Fibroblast of upper back skin (primary cell): ENCODE measurements around the gene NME2.
A peak's percentile ranks its signal among the peaks of the same experiment; 100 is the strongest.
"Not testable (repeated sequence)": the region's sequence is repeated elsewhere in the genome, so short reads cannot be mapped to it uniquely, and the experiment has no call there.

Experiments
- DNase-seq: peaks from one replicate; pipeline ENCODE4 v3.0.0-alpha.2; 2013

Gene NME2

DNA sequence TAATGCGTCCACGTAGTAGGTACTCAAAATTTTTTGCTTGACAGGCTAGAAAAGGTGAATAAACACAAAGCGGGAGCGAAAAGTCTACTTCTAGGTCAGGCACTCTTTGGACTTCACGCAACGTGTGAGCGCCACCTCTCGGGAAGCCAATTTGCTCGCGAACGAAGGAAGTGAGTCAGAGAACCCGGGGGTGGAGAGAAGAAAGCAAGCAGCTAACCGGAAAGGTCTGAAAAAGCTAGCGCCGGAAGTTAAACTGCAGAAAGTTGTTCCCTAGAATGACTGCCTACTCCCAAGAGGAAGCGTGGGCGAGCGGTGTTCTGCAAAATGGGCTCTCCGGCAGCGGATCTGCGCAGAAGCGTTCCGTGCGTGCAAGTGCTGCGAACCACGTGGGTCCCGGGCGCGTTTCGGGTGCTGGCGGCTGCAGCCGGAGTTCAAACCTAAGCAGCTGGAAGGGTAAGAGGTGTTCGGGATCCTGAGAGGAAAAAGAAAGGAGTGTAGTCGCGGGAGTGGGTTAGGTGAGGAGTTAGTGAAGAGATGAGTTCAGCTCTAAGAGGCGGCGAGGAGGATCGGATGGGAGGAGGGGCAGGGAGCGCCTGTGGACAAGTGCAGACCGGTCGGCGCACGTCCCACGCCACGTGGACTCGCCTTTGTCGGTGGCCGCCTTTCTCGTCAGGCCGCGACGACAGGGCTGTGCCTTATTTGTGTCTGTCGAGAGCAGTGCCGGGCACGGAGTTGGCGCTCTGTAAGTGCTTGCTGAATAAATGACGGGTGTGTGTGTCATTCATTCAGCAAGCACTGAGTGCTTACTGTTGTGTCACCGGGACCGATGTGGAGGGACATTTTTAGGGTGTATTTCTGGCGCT is 12.8 kb upstream of the NME2 start, which contains the start of gene NME1:
Gene NME1 (plus strand): TSS at position 350 of the 863 bp plus-strand sequence. CDS start 2,096 bp downstream, outside the sequence.
- peak; percentile 100 for DNase-seq

DNA sequence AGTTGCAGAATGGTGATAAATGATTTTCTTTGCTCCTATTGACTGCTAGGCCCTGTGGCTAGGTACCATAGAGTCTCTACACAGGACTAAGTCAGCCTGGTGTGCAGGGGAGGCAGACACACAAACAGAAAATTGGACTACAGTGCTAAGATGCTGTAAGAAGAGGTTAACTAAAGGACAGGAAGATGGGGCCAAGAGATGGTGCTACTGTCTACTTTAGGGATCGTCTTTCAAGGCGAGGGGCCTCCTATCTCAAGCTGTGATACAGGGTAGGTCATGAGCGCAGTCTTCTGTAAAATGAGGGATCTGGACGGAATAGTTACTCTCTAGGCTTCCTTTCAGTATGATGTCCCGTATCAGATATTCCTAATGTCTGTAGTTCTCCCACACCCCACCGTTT is 12.0 kb upstream of the NME2 start:
- DNase-seq = no peak

DNA sequence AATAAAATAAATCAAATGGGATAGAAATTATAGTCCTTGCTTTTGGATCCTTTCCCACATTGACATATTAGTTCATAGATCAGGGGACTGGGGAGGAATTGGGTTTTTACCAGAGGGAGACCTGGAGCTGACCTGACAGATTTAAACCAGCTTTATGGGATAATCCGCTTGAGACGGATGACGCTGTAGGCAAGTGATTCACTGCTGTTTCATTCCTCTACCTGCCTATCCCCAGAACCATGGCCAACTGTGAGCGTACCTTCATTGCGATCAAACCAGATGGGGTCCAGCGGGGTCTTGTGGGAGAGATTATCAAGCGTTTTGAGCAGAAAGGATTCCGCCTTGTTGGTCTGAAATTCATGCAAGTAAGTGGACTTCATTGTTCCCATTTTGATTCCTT is 10.8 kb upstream of the NME2 start:
- no peak for DNase-seq

GRCh38 chr17:51159604-51160003 is 6.6 kb upstream of the NME2 start:
- no peak for DNase-seq

- DNase-seq = no peak
Observed at GRCh38 chr17:51161541-51161940, 4.7 kb upstream of the NME2 start.

GRCh38 chr17:51164911-51165679 is 1.1 kb upstream of the NME2 start:
- no peak for DNase-seq

DNA sequence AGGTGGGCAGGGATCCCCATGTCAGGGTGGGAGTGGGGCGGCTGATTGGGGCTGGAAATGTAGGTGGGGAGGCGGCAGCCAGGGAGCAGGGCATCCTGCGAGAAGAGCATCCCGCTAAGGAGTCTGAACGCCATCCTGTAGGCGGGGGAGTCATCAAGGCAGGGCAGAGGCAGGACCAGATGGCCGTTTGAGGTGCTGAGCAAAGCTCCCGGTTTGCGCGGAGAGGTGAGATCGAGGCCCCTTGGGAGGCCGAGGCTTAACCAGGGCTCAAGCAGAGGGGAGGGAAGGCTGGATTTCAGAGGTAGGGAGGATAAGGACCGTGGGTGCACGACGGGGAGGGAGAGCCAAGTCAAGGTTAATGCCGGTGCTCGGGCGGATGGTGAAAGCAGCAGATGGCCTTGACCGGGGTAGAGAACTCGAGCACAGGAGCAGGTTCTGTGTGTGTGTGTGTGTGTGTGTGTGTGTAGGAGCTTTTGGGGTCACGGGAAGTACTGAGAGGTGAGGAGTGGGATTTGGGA is 472 bp upstream of the NME2 start:
- DNase-seq = no peak

DNA sequence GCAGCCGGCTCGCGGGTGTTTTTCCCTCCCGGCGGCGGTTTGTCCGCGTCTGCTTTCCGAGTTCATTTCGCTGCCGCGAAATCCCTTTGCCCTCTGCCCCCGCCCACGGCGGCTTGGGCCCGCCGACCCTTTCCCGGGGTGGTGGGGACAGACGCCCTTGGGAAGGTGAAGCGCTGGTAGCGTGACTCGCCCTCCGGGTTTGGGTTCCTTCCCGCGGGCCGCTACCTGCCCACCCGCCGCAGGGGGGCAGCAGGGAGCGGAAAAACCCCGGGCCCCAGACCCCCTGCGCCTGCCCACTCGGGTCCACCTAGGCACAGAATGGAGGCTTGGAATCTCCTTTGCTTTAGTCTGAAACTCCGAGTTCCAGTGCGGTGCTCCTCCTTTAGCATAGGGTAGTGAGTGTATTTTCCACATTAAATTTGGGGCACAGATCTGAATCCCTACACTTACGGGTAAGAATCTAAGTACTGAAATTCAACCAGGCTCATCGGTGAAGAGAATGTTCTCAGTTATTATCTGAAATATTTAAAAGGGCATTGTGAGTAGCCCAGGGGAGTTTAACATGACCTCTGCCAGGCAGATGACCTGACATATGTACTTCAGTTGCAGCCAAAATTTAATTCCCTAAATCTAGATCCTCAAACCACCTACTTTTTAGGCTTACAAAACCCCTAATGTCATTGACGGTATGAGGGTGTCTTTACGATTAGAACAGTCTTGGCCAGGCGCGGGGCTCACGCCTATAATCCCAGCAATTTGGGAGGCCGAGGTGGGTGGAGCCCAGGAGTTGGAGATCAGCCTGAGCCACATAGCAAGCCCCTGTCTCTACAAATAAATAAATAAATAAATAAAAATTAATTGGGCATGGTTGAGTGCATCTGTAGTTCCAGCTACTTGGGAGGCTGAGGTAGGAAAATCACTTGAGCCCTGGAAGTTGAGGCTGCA is 1.0 kb downstream of the NME2 start:
- DNase-seq = peak; percentile 47

DNA sequence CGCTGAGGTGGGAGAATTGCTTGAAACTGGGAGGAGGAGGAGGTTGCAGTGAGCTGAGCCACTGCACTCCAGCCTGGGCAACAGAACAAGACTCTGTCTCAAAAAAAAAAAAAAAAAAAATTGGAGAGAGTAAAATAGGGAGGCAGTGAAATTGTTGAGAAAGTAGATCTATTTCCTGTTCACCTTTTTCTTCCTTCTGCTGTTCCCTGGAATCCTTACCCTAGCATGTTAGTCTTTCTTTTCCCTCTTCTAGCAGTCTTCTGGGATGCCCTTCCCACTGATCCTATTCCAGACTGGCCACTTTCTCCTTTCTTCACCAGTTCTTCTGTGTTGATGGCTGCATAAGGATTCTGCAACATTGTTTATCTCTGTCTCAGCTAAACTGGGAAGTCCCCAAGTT is 3.1 kb downstream of the NME2 start:
- no peak for DNase-seq

GRCh38 chr17:51170736-51171135 is 4.5 kb downstream of the NME2 start:
- no peak for DNase-seq

- not testable (repeated sequence) for DNase-seq
Observed at GRCh38 chr17:51172030-51172429, 5.8 kb downstream of the NME2 start.

GRCh38 chr17:51180486-51180885 is 14.3 kb downstream of the NME2 start:
- no peak for DNase-seq

DNA sequence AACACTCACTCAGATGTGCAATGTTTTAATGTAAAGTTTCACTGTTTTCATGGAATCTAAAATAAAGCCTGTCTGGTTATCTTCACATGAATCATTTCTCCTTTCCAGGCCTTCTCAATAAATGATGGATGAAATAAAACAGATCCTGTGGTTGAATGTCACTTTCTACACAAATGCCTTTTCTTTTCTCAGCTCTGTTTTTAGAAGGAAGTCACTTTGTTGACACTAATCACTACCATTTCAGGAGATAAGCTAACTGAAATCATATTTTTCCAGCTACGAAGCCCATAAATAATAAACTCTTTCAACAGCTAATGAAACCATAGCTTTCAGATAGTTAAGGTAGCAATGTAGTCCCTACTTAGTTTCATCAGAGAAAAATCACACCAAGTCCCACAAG is 17.9 kb downstream of the NME2 start:
- DNase-seq = no peak

DNA sequence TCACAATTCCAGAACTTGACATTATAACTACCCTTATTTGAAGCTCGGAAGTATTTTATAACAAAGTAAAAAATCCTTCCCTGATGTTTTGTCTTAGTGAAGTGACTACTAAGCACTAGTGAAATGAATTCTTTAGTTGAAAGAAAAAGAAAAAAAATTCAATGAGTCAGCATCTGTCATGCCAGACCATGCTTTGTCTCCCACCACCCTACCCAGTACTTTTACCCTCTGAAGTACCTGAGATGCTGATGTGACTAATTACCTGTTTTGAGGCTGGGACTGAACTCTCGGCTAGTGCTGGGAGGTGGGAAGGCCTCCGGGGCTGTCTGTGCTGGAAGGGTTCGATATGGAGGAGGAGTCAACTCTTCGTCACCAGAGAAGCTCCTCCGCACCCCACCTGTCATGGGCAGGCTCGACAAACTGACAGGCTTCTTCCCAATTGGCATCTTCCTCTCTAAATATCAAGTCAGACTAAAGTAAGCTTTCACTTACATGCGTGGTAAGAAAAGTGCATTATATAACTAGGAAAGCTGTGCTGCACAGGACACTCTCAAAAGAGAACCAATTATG is 19.6 kb downstream of the NME2 start:
- DNase-seq = no peak

GRCh38 chr17:51188271-51188833 is 22.1 kb downstream of the NME2 start:
- no peak for DNase-seq

DNA sequence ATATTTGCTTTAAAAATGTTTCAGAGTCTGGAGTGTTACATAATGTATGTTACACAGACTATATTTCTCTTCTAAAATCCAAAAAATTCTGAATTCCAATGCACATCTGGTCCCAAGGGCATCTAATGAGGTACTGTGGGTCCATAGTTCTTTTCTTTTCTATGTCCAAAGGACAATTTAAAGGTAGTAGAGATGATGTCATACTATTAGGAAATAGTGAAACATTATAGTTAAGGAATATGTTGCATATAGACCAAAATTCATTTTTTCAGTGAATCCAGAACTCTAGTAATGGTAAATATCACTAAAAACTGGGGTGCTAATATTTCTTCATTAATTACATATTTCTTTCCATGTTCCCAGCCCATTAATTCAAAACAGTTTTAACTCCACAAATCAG is 23.0 kb downstream of the NME2 start:
- no peak for DNase-seq

GRCh38 chr17:51189628-51190027 is 23.4 kb downstream of the NME2 start:
- DNase-seq = peak; percentile 8

DNA sequence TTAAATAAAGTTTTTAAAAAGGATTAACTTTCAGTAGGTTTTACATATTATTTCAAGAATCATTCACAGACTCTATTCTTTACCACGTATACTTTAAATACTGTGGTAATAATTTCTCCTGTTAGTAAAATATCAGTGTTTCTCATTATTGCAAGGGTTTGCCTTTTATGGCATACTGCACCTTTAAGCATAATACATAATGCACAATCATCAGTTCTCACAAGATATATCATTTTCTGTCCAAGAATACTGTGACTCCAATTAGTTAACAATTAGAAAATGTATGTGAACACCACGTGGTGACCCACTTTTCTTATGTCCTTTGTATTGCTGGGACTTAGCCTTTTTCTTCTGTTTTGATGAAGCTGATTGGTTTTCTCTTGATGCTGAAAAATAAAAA is 25.7 kb downstream of the NME2 start:
- no peak for DNase-seq

DNA sequence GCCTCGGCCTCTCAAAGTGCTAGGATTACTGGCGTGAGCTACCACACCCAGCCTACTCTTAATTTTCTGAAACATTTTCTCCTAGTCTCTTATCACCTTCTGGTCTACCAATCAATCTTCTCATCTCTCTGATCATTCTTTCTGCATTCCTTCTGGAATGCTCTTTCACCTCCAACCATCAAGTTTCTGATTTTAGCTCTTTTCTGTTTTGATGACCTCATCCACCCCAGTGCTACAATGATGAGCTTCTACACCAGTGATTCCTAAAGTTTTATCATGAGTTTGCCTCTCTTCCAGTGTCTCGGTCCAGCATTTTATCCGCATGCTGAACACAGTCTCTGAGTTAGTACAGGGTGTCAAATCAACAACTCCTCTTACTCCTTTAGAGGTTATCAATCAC is 31.5 kb downstream of the NME2 start:
- no peak for DNase-seq

GRCh38 chr17:51200295-51200694 is 34.1 kb downstream of the NME2 start:
- DNase-seq = no peak

DNA sequence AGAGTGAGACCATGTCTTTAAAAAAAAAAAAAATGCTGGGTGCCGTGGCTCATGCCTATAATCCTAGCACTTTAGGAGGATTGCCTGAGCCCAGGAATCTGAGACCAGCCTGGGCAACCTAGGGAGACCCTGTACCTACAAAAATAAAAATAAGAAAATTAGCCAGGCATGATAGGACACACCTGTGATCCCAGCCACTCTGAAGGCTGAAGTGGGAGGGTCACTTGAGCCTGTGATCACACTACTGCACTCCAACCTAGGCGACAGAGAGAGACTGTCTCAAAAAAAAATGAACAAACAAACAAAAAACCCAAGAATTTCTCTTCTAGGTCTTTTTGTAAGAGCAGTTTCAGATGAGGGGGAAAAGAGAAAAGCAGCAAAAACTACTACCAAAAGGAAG is 34.6 kb downstream of the NME2 start:
- DNase-seq = no peak

DNA sequence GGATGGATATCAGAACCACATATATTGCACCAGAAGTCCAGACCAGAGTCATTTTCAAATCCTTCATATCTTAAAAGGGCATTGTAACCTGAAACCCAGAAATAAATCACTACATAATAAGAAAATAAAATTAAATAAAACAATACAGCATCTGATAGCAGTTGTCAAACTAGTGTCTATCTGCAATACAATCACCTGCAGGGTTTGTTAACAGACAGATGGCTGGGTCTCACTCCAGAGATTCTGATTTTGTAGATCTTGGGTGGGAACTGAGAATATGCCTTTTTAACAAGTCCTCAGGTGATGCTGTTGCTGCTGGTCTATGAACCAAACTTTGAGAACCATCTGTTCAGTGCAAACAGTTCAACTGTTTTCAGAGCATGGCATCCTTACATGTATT is 37.6 kb downstream of the NME2 start:
- no peak for DNase-seq
